GM19238 (cell line): ENCODE data around the gene CNKSR3.
"Not testable (repeated sequence)": the region's sequence is repeated elsewhere in the genome, so short reads cannot be mapped to it uniquely, and the experiment has no call there.

Source experiments
- DNase-seq: peaks from one replicate; pipeline ENCODE4 v3.0.0; 2011; ENCODE audit warnings: low spot score; ENCODE audit not compliant: insufficient read length

Gene CNKSR3

GRCh38 chr6:154528310-154528915 is 17.9 kb upstream of the CNKSR3 start:
- no peak for DNase-seq

GRCh38 chr6:154526996-154527395 is 16.5 kb upstream of the CNKSR3 start:
- DNase-seq = no peak

DNA sequence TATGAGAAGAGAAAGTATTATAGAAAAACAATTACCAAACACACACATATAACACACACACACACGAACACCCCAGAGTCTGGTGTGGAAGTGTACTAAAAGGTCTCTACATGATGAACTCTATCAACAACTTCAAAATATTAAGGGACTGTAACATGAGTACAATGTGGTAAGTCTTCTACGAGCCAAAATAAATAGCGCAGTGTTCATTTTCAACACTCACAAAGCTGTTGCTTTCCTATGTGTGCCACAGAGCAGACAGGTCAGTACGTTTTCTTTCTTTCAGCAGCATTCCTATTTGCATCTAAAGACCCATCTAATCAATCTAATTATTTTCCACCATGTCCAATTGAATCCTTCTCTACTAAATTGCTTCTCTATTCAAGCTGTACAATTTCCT is 12.1 kb upstream of the CNKSR3 start:
- DNase-seq = no peak

GRCh38 chr6:154521412-154521811 is 10.9 kb upstream of the CNKSR3 start:
- DNase-seq = no peak

DNA sequence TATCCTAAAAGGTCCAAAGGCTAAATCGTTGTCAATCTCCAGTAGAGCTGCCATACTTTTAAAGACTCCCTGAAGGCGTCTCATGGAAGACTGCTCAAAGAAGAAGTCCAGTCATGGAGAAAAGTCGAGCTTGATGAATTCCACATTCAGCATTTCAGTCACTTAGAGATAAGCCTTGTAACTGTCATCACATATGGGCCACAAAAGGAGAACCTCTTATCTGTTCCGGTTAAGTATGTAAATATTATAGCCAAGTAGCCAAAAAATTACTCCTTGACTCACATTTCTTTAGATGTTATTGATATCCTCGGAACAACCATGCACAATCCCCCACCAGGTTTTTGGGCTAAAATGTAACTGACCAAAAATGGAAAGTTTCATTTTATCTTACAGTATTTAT is 9.8 kb upstream of the CNKSR3 start:
- no peak for DNase-seq

DNA sequence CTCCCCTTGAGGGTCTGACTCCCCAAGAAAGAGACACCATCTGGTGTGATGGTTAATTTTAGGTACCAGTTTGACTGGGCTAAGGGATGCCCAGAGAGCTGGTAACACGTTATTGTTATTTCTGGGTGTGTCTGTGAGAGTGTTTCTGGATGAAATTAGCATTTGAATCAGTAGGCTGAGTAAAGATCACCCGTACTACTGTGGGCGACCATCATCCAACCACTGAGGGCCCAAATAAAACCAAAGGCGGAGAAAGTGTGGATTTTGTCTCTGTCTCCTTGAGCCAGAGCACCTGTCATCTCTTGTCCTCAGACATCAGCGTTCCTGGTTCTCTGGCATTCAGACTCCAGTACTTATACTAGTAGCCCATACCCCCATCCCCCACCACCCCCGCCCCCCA is 7.9 kb upstream of the CNKSR3 start:
- DNase-seq = no peak

- no peak for DNase-seq
These were observed 5.8 kb upstream of the CNKSR3 start for GRCh38 chr6:154516276-154516675.

GRCh38 chr6:154515826-154516225 is 5.3 kb upstream of the CNKSR3 start:
- DNase-seq = no peak

- DNase-seq = not testable (repeated sequence)
These were observed 4.6 kb upstream of the CNKSR3 start for GRCh38 chr6:154515076-154515475.

DNA sequence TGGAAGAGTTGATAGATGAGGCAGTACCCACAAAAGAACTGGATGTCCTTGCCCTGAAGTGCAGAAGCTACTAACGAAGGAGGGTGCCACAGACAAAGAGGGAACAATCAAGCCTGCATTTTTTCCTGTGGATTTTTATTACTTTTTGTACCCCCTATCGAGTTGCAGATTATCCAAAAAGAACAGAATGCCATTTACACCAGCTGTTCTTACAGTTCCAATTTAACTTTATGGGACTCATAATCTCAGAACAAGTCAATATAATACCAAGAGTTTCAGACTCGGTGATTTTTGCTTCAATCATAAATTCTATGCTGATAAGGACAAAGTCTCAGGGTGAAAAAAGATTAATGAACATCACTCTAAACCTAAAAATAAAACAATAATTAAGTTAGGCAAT is 4.0 kb upstream of the CNKSR3 start:
- no peak for DNase-seq

- DNase-seq = no peak
These were observed 3.3 kb upstream of the CNKSR3 start for GRCh38 chr6:154513601-154514320.

DNA sequence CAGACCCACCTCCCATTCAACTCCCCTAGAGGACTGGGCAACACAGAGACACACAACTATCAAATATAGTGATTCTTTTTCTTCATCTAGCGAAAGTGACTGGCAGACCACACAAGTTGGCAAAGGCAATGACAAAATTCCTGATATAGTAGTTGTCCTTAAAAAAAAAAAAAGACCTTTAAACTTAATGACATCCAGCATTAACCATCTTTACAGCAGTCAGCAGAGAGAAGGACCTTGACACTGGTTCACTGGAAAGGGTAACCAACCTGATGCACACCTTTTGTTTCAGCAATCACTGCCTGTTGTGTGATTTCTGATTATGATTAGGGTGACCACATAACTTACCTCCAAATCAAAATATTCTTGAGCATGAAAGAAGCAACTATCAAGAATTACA is 1.7 kb upstream of the CNKSR3 start:
- DNase-seq = no peak

- no peak for DNase-seq
These were observed 1.3 kb upstream of the CNKSR3 start for GRCh38 chr6:154511791-154512190.

GRCh38 chr6:154509421-154510143 is 903 bp downstream of the CNKSR3 start:
- no peak for DNase-seq

GRCh38 chr6:154508573-154509375 is 1.7 kb downstream of the CNKSR3 start:
- no peak for DNase-seq

- DNase-seq = no peak
These were observed 3.2 kb downstream of the CNKSR3 start for GRCh38 chr6:154506991-154507898.

GRCh38 chr6:154506582-154506981 is 3.9 kb downstream of the CNKSR3 start:
- DNase-seq = no peak

- DNase-seq = no peak
These were observed 4.4 kb downstream of the CNKSR3 start for GRCh38 chr6:154506108-154506507.

- no peak for DNase-seq
These were observed 5.5 kb downstream of the CNKSR3 start for GRCh38 chr6:154504865-154505449.

GRCh38 chr6:154504102-154504501 is 6.4 kb downstream of the CNKSR3 start:
- DNase-seq = no peak
